ENCODE measurements around the gene RETSAT.

- TF ChIP-seq, protein P1, sequence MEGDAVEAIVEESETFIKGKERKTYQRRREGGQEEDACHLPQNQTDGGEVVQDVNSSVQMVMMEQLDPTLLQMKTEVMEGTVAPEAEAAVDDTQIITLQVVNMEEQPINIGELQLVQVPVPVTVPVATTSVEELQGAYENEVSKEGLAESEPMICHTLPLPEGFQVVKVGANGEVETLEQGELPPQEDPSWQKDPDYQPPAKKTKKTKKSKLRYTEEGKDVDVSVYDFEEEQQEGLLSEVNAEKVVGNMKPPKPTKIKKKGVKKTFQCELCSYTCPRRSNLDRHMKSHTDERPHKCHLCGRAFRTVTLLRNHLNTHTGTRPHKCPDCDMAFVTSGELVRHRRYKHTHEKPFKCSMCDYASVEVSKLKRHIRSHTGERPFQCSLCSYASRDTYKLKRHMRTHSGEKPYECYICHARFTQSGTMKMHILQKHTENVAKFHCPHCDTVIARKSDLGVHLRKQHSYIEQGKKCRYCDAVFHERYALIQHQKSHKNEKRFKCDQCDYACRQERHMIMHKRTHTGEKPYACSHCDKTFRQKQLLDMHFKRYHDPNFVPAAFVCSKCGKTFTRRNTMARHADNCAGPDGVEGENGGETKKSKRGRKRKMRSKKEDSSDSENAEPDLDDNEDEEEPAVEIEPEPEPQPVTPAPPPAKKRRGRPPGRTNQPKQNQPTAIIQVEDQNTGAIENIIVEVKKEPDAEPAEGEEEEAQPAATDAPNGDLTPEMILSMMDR (IDR thresholded peaks at IDR 0.05): no peak
- TF ChIP-seq POLR2A (IDR thresholded peaks at IDR 0.05): no peak
These were observed 45.3 kb downstream of the RETSAT start for GRCh38 chr2:85308896-85309555.
